ENCODE data around the gene GNA14.

- TF ChIP-seq ZNF274 (IDR thresholded peaks at IDR 0.05; ENCODE audit: low read depth, low read length) (no peak), YY1 (IDR thresholded peaks at IDR 0.05; ENCODE audit: insufficient read depth, insufficient read length) (no peak)
These were observed 72.3 kb downstream of the GNA14 start for GRCh38 chr9:77575785-77576184.
